ENCODE measurements around the gene CFP. TPM values are rescaled to one million over a fixed set of nuclear protein-coding genes. Genes with fewer than 3 reads are reported as not detected.

The CFP gene
- total RNA-seq, result 5.2 TPM

DNA sequence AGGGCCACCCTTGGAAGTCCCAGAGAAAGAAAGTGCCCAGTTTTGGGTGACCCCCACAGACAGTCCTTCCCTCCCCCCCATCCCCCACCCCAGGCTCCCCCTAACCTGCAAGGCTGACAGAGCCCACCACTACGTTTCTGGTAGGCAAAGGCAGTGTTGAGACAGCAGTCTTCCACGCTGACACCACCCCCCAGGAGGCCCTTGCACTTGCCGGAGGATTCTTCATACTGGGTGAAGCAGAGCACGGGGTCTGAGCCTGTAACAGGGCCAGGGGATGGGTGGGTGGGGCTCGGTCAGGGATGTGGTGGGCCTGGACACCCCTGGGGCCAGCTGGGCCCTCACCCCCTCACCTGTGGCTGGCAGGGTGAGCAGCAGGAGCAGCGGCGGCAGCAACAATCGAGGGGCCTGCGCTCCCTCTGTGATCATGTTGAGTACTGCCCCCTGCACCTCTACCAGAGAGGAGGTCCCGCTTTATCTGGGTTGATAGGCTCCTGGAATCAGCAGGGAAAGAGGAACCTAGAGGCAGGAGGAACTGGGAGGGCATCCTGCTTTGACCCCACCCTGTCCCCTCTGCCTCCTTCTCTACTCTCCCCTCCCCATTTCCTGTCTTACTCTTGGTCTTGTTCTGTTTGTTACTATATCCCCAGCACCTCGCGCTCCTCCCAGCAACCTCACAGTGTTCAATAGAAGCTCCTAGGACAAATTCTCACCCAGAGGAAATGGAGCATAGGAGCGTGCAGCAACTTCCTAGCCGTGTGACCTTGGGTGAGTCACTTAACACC is at the start of gene CFP:
Gene CFP (minus strand): TSS at position 512 of the 782 bp plus-strand sequence. CDS start 86 bp downstream, at position 426.

DNA sequence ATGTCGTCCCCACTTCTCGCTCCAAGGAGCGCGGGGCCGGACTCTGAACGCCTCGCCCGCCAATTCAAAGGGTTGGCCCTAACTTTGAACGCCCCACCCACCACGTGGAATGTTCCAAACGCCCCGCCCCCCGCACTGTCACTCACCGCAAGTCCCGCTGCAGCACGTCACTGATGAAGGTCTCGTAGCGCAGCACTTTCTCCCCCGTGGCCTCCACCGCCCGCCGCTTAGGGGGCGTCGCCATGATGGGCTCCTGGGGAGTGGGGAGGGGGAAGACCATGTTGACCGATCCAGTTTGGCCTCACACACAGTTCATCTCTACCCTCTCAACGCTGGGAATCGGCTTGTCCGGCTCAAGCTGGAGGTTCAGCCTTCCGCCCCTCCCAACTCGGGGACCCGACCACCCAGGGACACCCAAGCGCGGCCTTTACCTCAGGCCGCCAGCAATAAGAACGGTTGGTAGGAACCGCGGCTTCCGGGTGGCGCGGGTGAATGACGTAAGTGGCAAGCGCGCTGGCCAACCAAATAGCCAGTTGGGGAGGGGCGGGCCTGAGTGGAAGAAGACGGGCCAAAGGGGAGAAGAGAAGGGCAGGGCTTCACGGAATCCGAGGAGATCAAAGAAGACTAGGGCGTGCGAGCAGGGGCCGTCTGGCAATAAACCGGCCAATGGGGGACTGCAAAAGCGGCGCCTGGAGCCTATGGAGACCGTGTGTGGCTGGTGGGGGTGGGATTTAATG is 29.1 kb upstream of the CFP start, which contains the start of gene UXT:
Gene UXT (minus strand): TSS at position 497 of the 737 bp plus-strand sequence. CDS start 253 bp downstream, at position 244.

DNA sequence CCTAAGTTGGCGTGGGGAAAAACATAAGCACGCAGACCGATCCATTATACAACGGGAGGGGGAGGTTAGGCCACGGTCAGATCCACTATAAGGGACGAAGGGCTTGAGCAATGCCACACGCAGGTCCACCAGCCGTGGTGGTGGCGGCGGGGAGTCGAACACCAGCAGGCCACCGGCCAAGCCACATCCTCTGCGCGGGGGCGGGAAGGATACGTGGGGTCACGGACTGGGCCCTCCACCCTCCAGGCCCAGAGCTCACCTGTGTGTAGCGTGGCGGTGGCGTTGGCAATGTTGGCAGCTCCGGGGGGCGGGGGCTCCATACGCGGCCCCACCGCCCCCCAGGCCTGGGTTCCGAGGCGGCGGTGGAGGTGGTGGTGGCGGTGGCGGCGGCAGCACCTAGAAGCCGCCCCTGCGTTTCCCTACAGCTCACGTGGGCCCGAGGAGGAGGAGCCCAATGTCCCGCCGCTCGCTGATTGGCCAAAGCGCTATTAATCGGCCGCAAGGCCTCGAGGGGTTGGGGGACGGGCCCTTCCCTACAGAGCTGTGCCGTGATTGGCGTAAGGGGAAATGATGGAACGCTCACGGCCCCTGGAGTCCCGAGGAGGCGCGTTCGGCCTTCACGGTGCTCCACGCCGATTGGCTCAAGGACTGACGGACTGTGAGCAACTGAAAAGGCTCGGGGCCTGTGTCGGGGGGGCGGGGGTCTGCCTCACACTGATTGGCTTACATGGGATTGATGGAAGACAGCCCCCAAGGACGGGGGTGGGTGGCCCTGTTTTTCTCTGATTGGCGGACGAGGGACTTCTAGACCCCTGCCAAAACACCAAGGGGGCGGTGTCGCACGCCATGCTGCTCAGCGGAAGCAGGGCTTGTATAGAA is 20.7 kb upstream of the CFP start, which contains the start of gene ELK1:
Gene ELK1 (minus strand): TSS at position 400 of the 879 bp plus-strand sequence. CDS start 9,122 bp downstream, outside the sequence.

DNA sequence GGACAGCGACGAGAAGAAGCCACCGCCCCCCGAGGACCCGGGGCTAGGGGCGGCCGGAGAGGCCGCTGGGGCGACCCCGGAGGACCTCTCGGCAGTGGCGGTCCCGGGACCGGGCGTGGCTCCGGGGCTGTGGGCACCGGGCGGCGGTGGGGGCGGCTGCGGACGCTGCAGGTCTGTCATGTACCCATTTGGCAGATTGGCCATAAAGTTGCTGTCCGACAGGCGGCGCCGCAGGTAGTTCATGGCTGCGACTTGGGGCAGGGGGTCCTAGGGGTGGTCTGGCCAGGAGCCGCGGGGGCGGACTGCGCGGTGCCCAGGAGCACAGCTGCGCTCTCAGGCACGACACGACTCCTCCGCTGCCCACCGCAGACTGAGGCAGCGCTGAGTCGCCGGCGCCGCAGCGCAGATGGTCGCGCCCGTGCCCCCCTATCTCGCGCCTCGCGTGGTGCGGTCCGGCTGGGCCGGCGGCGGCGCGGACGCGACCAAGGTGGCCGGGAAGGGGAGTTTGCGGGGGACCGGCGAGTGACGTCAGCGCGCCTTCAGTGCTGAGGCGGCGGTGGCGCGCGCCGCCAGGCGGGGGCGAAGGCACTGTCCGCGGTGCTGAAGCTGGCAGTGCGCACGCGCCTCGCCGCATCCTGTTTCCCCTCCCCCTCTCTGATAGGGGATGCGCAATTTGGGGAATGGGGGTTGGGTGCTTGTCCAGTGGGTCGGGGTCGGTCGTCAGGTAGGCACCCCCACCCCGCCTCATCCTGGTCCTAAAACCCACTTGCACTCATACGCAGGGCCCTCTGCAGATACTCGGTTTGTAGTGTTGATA is 10.0 kb downstream of the CFP start, which contains the start of gene SYN1:
Gene SYN1 (minus strand): TSS at position 372 of the 817 bp plus-strand sequence. CDS start 129 bp downstream, at position 243.

DNA sequence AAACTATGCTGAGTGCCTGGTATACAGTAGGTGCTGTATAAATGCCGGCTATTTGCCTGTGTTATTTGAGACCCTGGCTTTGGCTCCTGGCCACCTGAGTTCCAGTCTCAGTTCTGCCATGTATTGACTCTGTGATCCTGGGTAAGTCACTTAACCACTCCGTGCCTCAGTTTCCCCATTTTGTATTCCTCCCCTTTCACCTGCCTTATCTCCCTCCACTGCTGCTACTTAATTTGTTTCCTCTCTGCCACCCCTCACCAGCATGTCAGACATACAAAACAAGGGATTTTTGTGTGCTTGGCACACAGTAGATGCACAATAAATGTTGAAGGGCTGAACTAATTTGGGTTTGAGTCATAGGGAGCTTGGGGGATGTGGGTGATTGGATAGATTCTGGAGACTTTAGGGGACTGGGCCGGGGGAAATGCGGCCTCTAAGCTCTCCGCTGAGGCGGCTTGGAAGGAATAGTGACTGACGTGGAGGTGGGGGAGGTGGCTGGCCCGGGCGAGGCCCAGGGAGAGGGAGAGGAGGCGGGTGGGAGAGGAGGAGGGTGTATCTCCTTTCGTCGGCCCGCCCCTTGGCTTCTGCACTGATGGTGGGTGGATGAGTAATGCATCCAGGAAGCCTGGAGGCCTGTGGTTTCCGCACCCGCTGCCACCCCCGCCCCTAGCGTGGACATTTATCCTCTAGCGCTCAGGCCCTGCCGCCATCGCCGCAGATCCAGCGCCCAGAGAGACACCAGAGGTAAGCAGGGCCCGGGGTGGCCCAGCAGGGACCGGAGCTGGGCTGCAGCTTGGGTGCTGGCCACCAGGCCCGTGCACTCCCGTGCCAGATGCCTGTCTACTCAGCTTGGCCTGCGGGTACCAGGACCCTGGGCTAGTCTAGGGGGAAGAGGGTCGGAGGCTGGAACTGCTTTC is 47.7 kb downstream of the CFP start, which contains the start of gene TIMP1:
Gene TIMP1 (plus strand): TSS at position 706 of the 917 bp plus-strand sequence. CDS start 980 bp downstream, outside the sequence.

Other genes with a start within 250 kb of the CFP start
- gene ZNF41, start 146.7 kb downstream of the CFP start, total RNA-seq, result 17.4 TPM
- 23.0 TPM for gene ARAF, start 68.7 kb downstream of the CFP start, total RNA-seq
- 60.9 TPM for gene TIMP1, start 47.5 kb downstream of the CFP start, total RNA-seq
- gene SYN1, start 10.1 kb downstream of the CFP start, total RNA-seq, result 5.7 TPM
- 16.4 TPM for gene ELK1, start 20.6 kb upstream of the CFP start, total RNA-seq
- gene UXT, start 29.2 kb upstream of the CFP start, total RNA-seq, result 41.6 TPM
- gene ZNF81, start 207.0 kb upstream of the CFP start, total RNA-seq, result 15.6 TPM

Measured in camera-type eye (tissue), 1 donor.